Measurements from ENCODE around the gene CFL1. TPM values are rescaled to one million over a fixed set of nuclear protein-coding genes. Genes with fewer than 3 reads are reported as not detected.

The CFL1 gene
- total RNA-seq, 2 donors from 2014 or later = 1,740 to 2,016 TPM

- peak; percentile 90 to 100 for DNase-seq
- peak; percentile 75 for ATAC-seq
- intact Hi-C loops (cut with DNase I, micrococcal nuclease) = loop anchor here in 1 of 2 donors (5.0 kb wide), 2 partner anchors 41 to 106 kb away; partner anchors contain the start of gene KAT5
Measured at GRCh38 chr11:65817835-65818680, 39.9 kb downstream of the CFL1 start.

- no peak for ATAC-seq
- intact Hi-C loops (cut with DNase I, micrococcal nuclease) = loop anchor here in 1 of 2 donors (5.0 kb wide), 2 partner anchors 40 to 105 kb away; partner anchors contain the start of gene KAT5
- no peak for DNase-seq
Measured at GRCh38 chr11:65817312-65817834, 40.6 kb downstream of the CFL1 start.

DNA sequence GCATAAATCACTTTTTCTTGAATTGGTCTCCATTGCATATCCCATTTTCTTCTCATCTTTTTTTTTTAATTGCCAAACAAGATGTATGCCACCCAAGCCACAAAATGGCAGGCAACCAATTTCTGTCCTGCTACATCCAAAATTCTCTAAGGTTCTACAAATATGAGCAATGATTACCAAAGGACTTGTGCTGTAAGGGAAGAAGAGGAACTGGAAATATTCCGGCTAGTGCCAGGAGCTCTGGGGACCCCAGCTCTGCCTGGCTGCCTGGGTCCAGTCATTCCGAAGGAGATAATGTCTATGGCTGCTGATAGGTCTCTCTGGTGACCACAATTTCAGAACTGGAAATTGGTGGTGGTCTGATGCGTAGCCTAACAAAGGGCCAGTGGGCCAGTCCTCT is 41.3 kb downstream of the CFL1 start:
- no peak for ATAC-seq
- no peak for DNase-seq
- intact Hi-C loops (cut with DNase I, micrococcal nuclease) = loop anchor here in 1 of 2 donors (5.0 kb wide), 2 partner anchors 39 to 104 kb away; partner anchors contain the start of gene KAT5

- ATAC-seq (no peak), DNase-seq (no peak)
- intact Hi-C loops (cut with DNase I, micrococcal nuclease) = loop anchor here in 1 of 2 donors (5.0 kb wide), 2 partner anchors 38 to 103 kb away; partner anchors contain the start of gene KAT5
Measured at GRCh38 chr11:65814986-65815565, 42.9 kb downstream of the CFL1 start.

DNA sequence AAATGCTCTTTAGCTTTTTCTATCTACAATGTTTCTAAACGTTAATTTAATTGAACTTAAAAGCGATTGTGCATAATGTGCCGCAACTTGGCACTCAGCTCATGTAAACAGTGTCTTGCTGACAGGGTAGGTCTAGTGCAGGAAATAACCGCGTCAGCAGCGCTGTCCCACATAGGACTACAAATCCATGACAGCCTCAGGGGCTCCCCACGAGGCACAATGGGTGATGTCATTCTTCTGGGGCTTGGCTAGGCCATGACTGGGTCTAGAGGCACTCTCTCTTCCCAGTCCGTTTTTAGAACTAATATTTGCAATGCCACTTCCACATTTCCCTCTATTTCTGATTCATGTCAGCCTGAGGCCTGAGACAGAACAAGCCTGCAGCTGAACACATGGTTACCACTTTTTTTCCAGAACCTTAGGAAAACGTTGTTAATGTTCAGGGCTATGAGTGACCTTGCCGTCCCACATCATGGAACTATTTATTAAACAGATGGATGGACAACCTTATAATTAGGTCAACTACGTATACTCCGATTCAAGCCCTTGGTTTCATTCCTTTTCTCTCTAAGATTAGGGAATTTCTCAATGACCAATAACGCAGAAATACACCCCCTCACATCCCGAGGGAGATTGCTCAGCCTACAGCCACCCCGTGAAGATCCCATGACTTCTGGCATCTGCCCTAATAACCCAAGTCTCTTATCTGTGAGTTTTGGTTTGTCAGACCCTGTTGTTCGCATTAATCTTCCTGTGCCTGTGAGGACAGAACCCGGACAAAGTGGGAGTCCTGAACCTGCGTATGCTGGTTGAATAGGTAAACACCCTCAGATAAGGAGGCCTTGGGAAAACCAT is 43.6 kb downstream of the CFL1 start:
- DNase-seq = no peak
- intact Hi-C loops (cut with DNase I, micrococcal nuclease) = no loop called here
- ATAC-seq = no peak

GRCh38 chr11:65811764-65812475 is 46.1 kb downstream of the CFL1 start:
- intact Hi-C loops (cut with DNase I, micrococcal nuclease) = no loop called here
- DNase-seq (no peak), ATAC-seq (no peak)

- ATAC-seq = peak; percentile 80
- DNase-seq = no peak
- intact Hi-C loops (cut with DNase I, micrococcal nuclease) = no loop called here
Measured at GRCh38 chr11:65810046-65810868, 47.7 kb downstream of the CFL1 start.

DNA sequence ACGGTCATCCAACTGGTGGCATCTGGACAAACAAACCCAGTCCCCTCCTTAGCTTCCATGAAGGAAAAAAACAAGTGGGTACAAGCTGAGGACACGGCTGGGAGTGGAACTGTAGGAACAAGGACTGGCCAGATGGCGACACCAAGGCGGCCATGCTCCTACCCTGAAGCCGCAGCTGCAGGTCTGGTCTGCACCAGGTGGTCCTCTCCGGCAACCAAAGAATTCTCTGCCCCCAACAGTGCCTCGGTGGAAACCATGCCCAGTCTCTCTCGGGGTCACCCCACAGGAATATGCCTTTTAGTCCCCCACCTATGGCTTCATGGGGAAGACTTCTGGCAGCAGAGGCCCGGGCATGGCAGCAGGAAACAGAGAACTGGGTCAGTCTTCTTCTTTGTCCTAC is 48.5 kb downstream of the CFL1 start:
- no peak for ATAC-seq
- intact Hi-C loops (cut with DNase I, micrococcal nuclease) = no loop called here

DNA sequence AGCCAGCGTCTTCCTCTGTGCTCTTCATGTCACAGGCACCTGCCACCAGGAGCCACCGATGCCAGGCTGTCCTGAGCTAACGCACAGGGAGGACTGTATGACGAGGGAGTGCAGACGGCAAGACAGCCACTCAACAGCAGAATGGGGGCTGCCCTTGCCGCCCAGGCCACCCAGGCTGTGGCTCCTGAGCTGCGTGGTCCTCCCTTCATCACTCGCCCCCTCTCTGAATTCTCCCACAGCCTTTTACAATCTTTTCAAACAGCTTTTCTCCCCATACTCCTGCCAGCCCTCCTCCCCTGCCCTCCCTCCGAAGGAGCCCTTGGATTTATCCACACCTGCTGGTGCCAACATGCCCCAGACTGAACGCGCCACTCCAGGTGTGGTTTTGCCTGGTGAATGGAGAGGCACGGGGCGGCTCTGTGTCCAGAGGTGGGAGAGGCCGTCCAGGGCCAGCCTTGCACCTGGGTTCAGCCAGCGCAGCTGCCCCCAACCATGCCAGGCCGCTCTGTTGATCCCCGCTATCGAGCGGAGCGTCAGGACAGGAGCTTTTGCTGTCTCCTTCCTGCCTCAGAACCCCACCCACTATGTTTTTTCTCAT is 49.1 kb downstream of the CFL1 start:
- DNase-seq (no peak), ATAC-seq (peak; percentile 41)
- intact Hi-C loops (cut with DNase I, micrococcal nuclease) = no loop called here

More for the DNA sequence above, 48.5 kb downstream of the CFL1 start:
- no peak for DNase-seq

DNA sequence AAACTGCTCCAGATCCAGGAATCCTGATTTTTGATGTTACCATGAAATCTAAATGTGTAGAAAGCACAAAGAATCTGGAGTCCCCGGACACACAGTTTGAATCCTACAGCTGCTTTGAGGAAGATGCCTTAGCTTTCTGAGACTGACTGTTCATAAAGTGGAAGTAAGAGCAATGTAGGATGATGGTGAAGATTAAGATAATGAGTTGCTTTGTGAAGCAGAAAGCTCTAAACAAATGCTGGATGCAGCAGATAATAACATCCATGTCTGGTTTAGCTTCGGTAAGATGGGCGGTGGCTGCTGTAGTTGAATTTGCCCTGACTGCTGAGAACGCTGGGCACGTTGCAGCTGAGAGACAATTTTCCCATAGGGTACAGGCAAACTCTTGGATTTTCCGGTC is 51.0 kb downstream of the CFL1 start:
- ATAC-seq (no peak), DNase-seq (no peak)
- intact Hi-C loops (cut with DNase I, micrococcal nuclease) = no loop called here

Other genes with a start within 250 kb of the CFL1 start
- 100 to 1,000 TPM in 1 of 2 donors, 10 to 100 TPM in 1; 94.7 to 101 TPM for gene MAP3K11, start 244.0 kb downstream of the CFL1 start, total RNA-seq
- 10 to 100 TPM; 47.8 to 56.0 TPM for gene PCNX3, start 242.4 kb downstream of the CFL1 start, total RNA-seq
- gene SIPA1, start 220.1 kb downstream of the CFL1 start, total RNA-seq = 10 to 100 TPM; 25.5 to 34.3 TPM
- gene RELA, start 195.3 kb downstream of the CFL1 start, total RNA-seq = 10 to 100 TPM; 57.6 to 62.9 TPM
- gene KAT5, start 145.9 kb downstream of the CFL1 start, total RNA-seq = 10 to 100 TPM; 70.8 to 72.3 TPM
- 10 to 100 TPM; 23.7 to 31.2 TPM for gene RNASEH2C, start 137.4 kb downstream of the CFL1 start, total RNA-seq
- gene AP5B1, start 77.2 kb downstream of the CFL1 start, total RNA-seq = 10 to 100 TPM; 21.7 to 22.4 TPM
- gene OVOL1, start 71.1 kb downstream of the CFL1 start, total RNA-seq = 10 to 100 TPM; 29.5 to 35.9 TPM
- gene SNX32, start 24.2 kb downstream of the CFL1 start, total RNA-seq = 1 to 10 TPM; 1.6 to 3.8 TPM
- gene MUS81, start 2.3 kb upstream of the CFL1 start, total RNA-seq = 10 to 100 TPM; 55.7 to 63.4 TPM
- 10 to 100 TPM in 1 of 2 donors, 1 to 10 TPM in 1; 4.5 to 21.4 TPM for gene EFEMP2, start 14.6 kb upstream of the CFL1 start, total RNA-seq
- 1 to 10 TPM; 1.5 to 2.4 TPM for gene CTSW, start 21.7 kb upstream of the CFL1 start, total RNA-seq
- 10 to 100 TPM; 47.7 to 49.6 TPM for gene FIBP, start 30.3 kb upstream of the CFL1 start, total RNA-seq
- gene CCDC85B, start 32.5 kb upstream of the CFL1 start, total RNA-seq = 1 to 10 TPM; 7.1 to 8.6 TPM
- gene FOSL1, start 42.2 kb upstream of the CFL1 start, total RNA-seq = 1 to 10 TPM; 1.1 to 1.8 TPM
- 10 to 100 TPM; 18.6 to 29.3 TPM for gene C11orf68, start 60.9 kb upstream of the CFL1 start, total RNA-seq
- 10 to 100 TPM; 47.3 to 53.4 TPM for gene DRAP1, start 61.2 kb upstream of the CFL1 start, total RNA-seq
- not detected for gene TSGA10IP, start 87.3 kb upstream of the CFL1 start, total RNA-seq
- gene SART1, start 103.6 kb upstream of the CFL1 start, total RNA-seq = 10 to 100 TPM; 41.1 to 46.4 TPM
- gene EIF1AD, start 144.0 kb upstream of the CFL1 start, total RNA-seq = 10 to 100 TPM; 21.6 to 31.3 TPM
- 100 to 1,000 TPM; 103 to 111 TPM for gene BANF1, start 144.3 kb upstream of the CFL1 start, total RNA-seq
- not detected for gene CST6, start 153.8 kb upstream of the CFL1 start, total RNA-seq
- gene CATSPER1, start 168.3 kb upstream of the CFL1 start, total RNA-seq = under 1 TPM in 1 of 2 donors, not detected in 1; 0.39 TPM
- not detected for gene GAL3ST3, start 191.0 kb upstream of the CFL1 start, total RNA-seq
- 100 to 1,000 TPM; 123 to 131 TPM for gene SF3B2, start 194.2 kb upstream of the CFL1 start, total RNA-seq
- gene PACS1, start 212.1 kb upstream of the CFL1 start, total RNA-seq = 10 to 100 TPM; 17.1 to 19.2 TPM

All from left colon (tissue), 2 donors.